Upper lobe of left lung (tissue), 6 donors: ENCODE data around the gene SCARB1. TPM values are rescaled to one million over a fixed set of nuclear protein-coding genes. Genes with fewer than 3 reads are reported as not detected.
"Not testable (repeated sequence)": the region's sequence is repeated elsewhere in the genome, so short reads cannot be mapped to it uniquely, and the experiment has no call there.

Experiments
- ATAC-seq, 2 donors: fragments of 200-7000 bp; cut with Tn5 transposase; one replicate each; pipeline ENCODE4 v1.9.1; 2022; ENCODE audit warnings: mild to moderate bottlenecking in 2 of 2, moderate library complexity in 2 of 2; ENCODE audit not compliant: low FRiP score in 2 of 2
- DNase-seq, 2 donors: peaks; one replicate each; pipeline ENCODE4 v3.0.0-alpha.2; 2019 to 2020
- H3K27ac ChIP-seq, 4 donors: fragments of 200-600 bp; sonication (generic); one replicate each; pipeline ENCODE4 v1.5.1; 2016 to 2019
- H3K27me3 ChIP-seq, 4 donors: fragments of 200-600 bp; sonication (generic); one replicate each; pipeline ENCODE4 v1.5.1; 2017 to 2019
- H3K36me3 ChIP-seq, 4 donors: fragments of 200-600 bp; sonication (generic); one replicate each; pipeline ENCODE4 v1.5.1; 2016 to 2019
- H3K4me1 ChIP-seq, 4 donors: fragments of 200-600 bp; sonication (generic); one replicate each; pipeline ENCODE4 v1.5.1; 2018 to 2019
- H3K4me3 ChIP-seq, 4 donors: fragments of 200-600 bp; sonication (generic); one replicate each; pipeline ENCODE4 v1.5.1; 2017 to 2019; ENCODE audit warnings: mild to moderate bottlenecking in 2 of 4, moderate library complexity in 1 of 4
- H3K9me3 ChIP-seq, 4 donors: fragments of 200-600 bp; sonication (generic); one replicate each; pipeline ENCODE4 v1.5.1; 2018 to 2019
- EP300 ChIP-seq, 4 donors: sonication (generic); formaldehyde crosslinking; IDR thresholded peaks; one replicate each; pipeline ENCODE4 v1.5.1; 2017; ENCODE audit warnings: antibody characterized with exemption in 4 of 4, control low read depth in 2 of 4
- POLR2A ChIP-seq, 4 donors: fragments of 450-650 bp; IDR thresholded peaks; one replicate each; pipeline ENCODE4 v1.5.1; 2016 to 2017; ENCODE audit warnings: antibody characterized with exemption in 4 of 4, mild to moderate bottlenecking in 2 of 4
- POLR2AphosphoS5 ChIP-seq, 2 donors: sonication (generic); formaldehyde crosslinking; IDR thresholded peaks; one replicate each; pipeline ENCODE4 v1.5.1; 2017; ENCODE audit warnings: antibody characterized with exemption in 2 of 2
- WGBS, 2 donors: methylation state at CpG; one replicate each; pipeline ENCODE4 v1.1.5; 2017 to 2018; 5-methylcytosine and 5-hydroxymethylcytosine counted together
- total RNA-seq, 6 donors: library from RNA; depleted of rRNA in 4 of 6; stranded (reverse); fragments of >200 nt in 4 of 6; gene quantifications; one replicate each; pipeline versions ENCODE4 v1.1.0 to v1.2.1, GENCODE V29; 2016 to 2021
- TF ChIP-seq, protein P1 (sequence below), 6 experiments: fragments of 450-650 bp in 4 of 6; fragments of 200-600 bp in 2 of 6; sonication (generic) in 2 of 6; IDR thresholded peaks; one replicate each; pipeline ENCODE4 v1.5.1; 2016 to 2019; ENCODE audit warnings: antibody characterized with exemption in 6 of 6
- donor health status: DM: no; HTN: no; CAD: no; lungs with moderate emphysema.
- donor health status: DM: no; HTN: yes; CAD: no; lungs with severe emphysema.

SCARB1 gene, protein sequence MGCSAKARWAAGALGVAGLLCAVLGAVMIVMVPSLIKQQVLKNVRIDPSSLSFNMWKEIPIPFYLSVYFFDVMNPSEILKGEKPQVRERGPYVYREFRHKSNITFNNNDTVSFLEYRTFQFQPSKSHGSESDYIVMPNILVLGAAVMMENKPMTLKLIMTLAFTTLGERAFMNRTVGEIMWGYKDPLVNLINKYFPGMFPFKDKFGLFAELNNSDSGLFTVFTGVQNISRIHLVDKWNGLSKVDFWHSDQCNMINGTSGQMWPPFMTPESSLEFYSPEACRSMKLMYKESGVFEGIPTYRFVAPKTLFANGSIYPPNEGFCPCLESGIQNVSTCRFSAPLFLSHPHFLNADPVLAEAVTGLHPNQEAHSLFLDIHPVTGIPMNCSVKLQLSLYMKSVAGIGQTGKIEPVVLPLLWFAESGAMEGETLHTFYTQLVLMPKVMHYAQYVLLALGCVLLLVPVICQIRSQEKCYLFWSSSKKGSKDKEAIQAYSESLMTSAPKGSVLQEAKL
- total RNA-seq = 10 to 100 TPM; 10.0 to 51.3 (median 22.5) TPM

DNA sequence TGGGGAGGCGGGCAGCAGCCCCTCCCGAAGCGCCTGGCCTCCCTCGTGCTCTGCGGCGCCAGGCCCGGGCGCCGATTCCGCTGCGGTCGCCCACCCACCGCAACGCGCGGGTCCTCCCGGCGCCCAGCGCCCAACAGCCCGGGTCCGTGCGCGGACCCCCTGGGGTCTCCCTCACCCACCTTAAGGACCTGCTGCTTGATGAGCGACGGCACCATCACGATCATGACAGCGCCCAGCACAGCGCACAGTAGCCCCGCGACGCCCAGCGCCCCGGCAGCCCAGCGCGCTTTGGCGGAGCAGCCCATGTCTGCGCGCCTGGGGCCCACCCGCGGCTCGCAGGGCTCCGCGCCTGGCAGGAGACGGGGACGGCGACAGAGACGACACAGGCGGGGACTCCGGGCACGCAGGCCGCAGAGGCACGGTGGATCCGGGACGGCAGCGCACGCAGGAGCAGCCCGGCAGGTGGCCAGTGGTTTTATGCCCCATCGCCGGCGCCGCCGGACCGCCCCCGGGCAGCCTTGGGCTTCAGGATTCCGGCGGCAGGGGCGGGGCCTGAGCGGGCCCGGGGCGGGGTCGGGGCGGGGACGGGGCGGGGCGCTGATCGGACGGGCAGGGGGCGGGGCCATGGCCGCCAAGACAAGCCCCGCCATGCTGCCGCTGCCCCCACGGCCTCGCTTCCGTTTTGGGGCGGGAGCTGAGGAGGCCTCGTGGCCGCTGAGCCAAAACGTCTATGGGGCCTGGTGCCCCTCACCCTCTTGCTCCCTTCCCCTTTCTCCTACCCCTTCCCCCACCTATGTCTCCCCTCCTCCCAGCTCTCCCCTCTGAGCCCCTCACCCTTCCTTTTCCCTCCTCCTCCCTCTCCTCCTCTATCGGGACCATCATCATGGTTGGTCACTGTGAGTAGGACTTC, at the start of gene SCARB1:
SCARB1 (minus strand) TSS at position 449 of the 910 bp plus-strand sequence; CDS start at position 305, 144 bp downstream.
- Histone ChIP-seq H3K9me3 (no peaks in the 10 kb centered on the region), H3K27me3 (no peaks in the 10 kb centered on the region), H3K4me3 (peak within 1 kb of the TSS; percentile 66 to 80 (median 72)), H3K27ac (peak within 1 kb of the TSS; percentile 27 to 81 (median 73)), H3K4me1 (peaks cover 17 to 53% (median 30%) of the 10 kb centered on the region in 4 donors), H3K36me3 (no peaks in the 10 kb centered on the region)
- TF ChIP-seq, protein P1, sequence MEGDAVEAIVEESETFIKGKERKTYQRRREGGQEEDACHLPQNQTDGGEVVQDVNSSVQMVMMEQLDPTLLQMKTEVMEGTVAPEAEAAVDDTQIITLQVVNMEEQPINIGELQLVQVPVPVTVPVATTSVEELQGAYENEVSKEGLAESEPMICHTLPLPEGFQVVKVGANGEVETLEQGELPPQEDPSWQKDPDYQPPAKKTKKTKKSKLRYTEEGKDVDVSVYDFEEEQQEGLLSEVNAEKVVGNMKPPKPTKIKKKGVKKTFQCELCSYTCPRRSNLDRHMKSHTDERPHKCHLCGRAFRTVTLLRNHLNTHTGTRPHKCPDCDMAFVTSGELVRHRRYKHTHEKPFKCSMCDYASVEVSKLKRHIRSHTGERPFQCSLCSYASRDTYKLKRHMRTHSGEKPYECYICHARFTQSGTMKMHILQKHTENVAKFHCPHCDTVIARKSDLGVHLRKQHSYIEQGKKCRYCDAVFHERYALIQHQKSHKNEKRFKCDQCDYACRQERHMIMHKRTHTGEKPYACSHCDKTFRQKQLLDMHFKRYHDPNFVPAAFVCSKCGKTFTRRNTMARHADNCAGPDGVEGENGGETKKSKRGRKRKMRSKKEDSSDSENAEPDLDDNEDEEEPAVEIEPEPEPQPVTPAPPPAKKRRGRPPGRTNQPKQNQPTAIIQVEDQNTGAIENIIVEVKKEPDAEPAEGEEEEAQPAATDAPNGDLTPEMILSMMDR (IDR thresholded peaks at IDR 0.05) = peak in 2 of 6 experiments; percentile 41 to 44
- TF ChIP-seq EP300 (IDR thresholded peaks at IDR 0.05) = no peak
- TF ChIP-seq POLR2A (IDR thresholded peaks at IDR 0.05) = peak in 2 of 4 donors; percentile 28 to 69
- peak in 1 of 2 donors; percentile 62 for TF ChIP-seq POLR2AphosphoS5 (IDR thresholded peaks at IDR 0.05)
- peak; percentile 90 to 96 for ATAC-seq
- DNase-seq = peak; percentile 83 to 96
- WGBS, 2 donors = 0 to 1% methylated on average over 8 to 49 of the region's 89 CpGs

DNA sequence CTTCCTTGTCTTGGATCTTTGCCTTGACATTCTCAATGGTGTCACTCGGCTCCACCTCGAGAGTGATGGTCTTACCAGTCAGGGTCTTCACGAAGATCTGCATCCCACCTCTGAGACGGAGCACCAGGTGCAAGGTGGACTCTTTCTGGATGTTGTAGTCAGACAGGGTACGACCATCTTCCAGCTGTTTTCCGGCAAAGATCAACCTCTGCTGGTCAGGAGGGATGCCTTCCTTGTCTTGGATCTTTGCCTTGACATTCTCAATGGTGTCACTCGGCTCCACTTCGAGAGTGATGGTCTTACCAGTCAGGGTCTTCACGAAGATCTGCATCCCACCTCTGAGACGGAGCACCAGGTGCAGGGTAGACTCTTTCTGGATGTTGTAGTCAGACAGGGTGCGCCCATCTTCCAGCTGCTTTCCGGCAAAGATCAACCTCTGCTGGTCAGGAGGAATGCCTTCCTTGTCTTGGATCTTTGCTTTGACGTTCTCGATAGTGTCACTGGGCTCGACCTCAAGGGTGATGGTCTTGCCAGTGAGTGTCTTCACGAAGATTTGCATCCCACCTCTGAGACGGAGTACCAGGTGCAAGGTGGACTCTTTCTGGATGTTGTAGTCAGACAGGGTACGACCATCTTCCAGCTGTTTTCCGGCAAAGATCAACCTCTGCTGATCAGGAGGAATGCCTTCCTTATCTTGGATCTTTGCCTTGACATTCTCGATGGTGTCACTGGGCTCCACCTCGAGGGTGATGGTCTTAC, 49.0 kb upstream of the SCARB1 start:
- Histone ChIP-seq H3K36me3 (peaks cover 4 to 35% (median 25%) of the 10 kb centered on the region in 4 donors), H3K27ac (peak overlapping the region in 2 of 4 donors; percentile 96 to 99), H3K4me1 (peaks cover 40 to 63% (median 45%) of the 10 kb centered on the region in 4 donors), H3K4me3 (peak overlapping the region; percentile 56 to 84 (median 78))
- not testable (repeated sequence) for H3K27me3 ChIP-seq, DNase-seq, ATAC-seq, H3K9me3 ChIP-seq
- 47 to 53% methylated on average over 14 to 17 of the region's 21 CpGs for WGBS, 2 donors
- peak; percentile 8 to 35 for TF ChIP-seq POLR2AphosphoS5 (IDR thresholded peaks at IDR 0.05)

DNA sequence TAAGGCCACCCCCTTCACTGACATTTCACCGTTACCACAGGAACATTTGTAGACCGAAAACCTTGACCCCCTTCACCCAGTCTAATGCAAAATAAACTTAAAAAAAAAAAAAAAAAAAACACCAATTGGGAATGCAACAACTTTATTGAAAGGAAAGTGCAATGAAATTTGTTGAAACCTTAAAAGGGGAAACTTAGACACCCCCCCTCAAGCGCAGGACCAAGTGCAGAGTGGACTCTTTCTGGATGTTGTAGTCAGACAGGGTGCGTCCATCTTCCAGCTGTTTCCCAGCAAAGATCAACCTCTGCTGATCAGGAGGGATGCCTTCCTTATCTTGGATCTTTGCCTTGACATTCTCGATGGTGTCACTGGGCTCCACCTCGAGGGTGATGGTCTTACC, 47.9 kb upstream of the SCARB1 start:
- peaks cover 4 to 35% (median 25%) of the 10 kb centered on the region in 4 donors for H3K36me3 ChIP-seq
- DNase-seq, ATAC-seq, H3K27me3 ChIP-seq, H3K9me3 ChIP-seq: not testable (repeated sequence)
- 55 to 72% methylated on average over 4 to 6 of the region's 6 CpGs for WGBS, 2 donors
- H3K4me3 ChIP-seq = peak overlapping the region; percentile 1 to 42 (median 2)
- peaks cover 40 to 57% (median 44%) of the 10 kb centered on the region in 4 donors for H3K4me1 ChIP-seq
- peak overlapping the region in 1 of 4 donors; percentile 3 for H3K27ac ChIP-seq

DNA sequence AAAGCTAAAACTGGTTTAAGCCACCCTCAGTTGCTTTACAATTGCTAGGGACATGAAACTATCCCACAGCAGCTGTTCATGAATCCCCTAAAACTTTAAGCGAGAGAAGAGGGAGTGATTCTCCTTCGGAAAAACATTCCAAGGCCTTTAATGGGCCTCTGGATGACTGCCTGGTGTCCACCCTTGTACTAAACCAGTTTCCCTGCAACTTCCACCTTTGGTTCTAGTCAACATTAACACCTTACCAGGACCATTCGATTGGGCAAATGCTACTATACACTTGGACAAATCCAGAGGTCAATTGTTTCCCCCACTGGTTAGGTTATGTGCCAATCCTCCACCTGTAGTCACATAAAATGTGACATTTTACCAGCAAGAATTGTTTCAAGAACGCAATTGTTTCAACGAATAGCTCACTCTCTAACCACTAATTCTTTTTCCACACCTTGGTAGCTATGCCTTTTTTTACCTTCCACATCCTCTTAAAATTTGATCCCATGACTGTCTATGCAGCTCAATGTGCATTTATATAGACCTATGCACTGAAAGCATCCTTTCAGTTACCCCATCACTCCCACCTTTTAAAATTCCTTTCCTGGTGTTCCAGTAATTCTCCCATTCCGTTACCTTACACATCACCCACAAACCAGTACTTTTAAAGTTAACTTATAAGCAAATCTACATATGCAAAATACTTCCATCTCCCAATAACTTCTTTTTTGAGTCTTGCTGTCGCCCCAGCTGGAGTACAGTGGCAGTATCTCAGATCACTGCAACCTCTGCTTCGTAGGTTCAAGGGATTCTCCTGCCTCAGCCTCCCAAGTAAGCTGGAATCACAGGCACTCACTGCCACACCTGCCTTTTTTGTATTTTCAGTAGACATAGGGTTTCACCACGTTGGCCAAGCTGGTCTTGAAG, 47.2 kb upstream of the SCARB1 start:
- TF ChIP-seq POLR2A (IDR thresholded peaks at IDR 0.05) (peak in 2 of 4 donors; percentile 41 to 54), POLR2AphosphoS5 (IDR thresholded peaks at IDR 0.05) (peak in 1 of 2 donors; percentile 61)
- TF ChIP-seq, protein P1 (IDR thresholded peaks at IDR 0.05) = no peak
- H3K36me3 ChIP-seq = peaks cover 4 to 35% (median 25%) of the 10 kb centered on the region in 4 donors
- H3K4me3 ChIP-seq = peak overlapping the region; percentile 1 to 42 (median 2)
- DNase-seq (no peak), ATAC-seq (no peak)
- peak overlapping the region in 3 of 4 donors; percentile 3 to 56 (median 45) for H3K27ac ChIP-seq
- no peaks in the 10 kb centered on the region for H3K9me3 ChIP-seq
- peaks cover 37 to 52% (median 41%) of the 10 kb centered on the region in 4 donors for H3K4me1 ChIP-seq
- 58 to 60% methylated on average over 9 of the region's 9 CpGs for WGBS, 2 donors
- H3K27me3 ChIP-seq = peaks cover 0 to 1% (median 0%) of the 10 kb centered on the region in 4 donors
